Suppressor macrophage treated with lipopolysaccharide for 4 hours (primary cell): Measurements from ENCODE around the gene ARHGAP15.

Experiments used
- DNase-seq: peaks from one replicate; pipeline ENCODE4 v3.0.0-alpha.2; 2020

Gene ARHGAP15

DNA sequence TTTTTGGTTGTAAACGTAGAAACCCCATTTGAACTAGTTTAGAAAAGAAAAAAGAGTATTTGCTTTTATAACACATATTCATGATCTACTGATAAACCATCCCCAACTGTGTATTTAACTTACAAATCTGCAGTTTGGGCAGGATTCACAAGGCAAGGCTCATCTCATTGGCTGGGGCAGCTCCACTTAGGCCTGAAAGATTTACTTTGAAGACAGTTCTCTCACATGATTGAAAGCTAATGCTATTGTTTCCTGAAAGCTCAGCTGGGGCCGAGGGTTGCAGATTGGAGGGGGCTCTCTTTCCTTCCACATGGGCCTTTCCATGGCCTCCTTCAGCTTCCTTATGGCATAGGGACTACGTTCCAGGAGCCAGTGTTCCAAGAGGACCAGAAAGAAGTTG lies 47.4 kb downstream of the ARHGAP15 start:
- no peak for DNase-seq

DNA sequence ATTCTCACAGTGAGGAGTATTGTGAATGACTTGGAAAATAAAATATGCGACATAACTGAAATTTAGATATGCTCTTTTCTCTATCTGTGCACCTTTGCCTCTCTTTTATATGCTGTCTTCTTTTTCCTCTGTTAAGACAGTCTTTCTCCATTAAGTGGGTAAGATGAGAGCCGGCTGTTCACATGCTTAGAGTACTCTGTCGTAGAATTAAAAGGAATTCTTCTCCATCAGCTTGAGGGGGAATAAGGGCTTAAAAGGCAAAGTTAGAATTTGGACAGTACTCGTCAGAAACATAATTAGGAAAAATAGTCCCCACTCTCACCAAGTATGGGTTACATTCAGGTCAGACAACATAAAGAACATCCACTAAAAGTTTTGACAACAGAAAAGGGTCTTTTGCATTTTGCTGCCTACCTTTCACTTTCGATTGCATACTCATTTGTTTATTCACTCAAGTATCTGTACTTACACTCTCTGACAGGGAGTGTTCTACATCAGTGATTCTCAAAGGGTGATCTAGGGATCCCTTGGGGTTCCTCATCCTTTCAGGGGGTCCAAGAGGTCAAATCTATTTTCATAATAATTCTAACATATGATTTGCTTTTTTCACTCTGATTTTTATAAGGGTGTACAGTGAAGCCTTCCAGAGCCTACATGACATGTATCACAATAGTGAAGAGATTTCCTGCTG lies 48.0 kb downstream of the ARHGAP15 start:
- DNase-seq = no peak

DNA sequence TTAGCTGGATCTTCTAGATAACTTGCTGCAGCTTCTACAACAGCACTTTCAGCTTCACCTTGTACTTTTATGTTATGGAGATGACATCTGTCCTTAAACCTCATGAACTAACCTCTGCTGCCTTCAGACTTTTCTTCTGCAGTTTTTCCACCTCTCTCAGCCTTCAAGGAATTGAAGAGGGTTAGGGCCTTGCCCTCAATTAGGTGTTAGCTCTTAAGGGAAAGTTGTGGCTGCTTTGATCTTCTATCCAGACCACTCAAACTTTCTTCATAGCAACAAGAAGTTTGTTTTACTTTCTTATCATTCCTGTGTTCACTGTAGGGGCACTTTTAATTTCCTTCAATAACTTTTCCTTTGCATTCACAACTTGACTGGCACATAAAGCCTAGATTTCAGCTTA lies 52.3 kb downstream of the ARHGAP15 start:
- DNase-seq = no peak

DNA sequence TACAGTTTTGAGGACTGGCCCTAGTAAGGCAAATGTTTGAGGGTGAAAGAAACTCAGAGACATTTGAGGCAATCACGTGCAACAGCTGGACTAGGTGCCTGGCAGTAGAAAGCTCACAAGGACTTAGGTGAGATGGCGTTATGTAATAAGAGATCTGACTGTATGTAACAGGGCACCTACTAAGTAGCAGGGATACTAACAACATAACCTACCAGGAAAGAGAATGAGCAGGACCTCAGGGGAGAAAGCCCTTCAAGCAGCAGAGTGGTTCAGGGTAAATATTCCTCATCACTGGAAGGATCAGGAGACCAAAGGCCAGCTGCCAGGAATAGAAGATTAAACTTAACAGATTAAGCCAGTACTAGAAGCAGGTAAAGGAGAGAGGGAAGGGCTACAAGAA lies 53.4 kb downstream of the ARHGAP15 start:
- no peak for DNase-seq

DNA sequence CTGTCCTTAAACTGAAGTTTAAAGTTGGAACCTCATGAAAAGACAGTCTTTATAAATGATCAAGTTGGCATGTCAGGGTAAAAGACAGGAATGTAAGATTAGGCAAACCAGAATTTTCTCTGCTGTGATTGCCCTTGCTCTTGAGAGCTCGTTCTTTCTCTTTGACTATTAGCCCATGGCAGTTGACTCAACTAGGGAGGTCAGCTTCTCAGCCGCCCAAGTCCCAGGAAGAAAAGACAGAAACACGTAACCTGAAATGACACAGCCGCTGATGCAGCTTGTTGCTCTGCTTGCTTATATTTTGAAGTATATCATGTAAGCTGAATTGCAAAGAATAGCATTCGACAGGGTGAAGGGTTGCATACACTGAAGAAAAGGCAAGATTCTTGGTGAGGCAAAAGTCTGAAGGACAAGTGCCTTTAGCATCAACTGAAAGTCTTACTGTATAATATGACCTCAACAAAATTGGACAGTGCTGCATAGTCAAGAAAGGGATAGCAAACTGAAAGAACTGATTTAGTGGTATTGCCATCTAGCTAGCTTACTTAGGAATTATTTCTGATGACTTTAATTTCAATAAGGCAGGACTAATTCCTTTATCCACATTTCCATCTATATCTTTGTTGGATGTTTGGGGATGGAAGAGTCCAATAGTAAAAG lies 54.7 kb downstream of the ARHGAP15 start:
- DNase-seq = no peak

DNA sequence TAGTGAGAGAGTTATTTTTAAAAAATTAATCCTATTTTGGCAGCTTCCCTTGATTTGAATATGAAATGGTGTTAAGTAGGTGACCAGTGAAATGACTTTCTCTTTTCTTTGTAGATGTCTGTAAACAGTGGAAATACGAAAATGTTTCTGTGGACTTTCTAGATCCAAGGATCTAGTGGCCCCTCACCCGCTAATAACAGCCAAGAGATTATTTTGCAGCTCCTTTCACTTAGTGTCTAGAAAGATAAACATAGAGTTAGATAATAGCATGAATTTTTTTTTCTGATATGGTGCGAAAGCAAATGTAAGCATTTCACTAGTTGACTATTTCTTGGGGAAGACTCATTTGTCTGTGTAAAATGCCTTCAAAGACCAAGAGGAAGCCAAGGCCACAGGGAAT lies 57.7 kb downstream of the ARHGAP15 start:
- no peak for DNase-seq

DNA sequence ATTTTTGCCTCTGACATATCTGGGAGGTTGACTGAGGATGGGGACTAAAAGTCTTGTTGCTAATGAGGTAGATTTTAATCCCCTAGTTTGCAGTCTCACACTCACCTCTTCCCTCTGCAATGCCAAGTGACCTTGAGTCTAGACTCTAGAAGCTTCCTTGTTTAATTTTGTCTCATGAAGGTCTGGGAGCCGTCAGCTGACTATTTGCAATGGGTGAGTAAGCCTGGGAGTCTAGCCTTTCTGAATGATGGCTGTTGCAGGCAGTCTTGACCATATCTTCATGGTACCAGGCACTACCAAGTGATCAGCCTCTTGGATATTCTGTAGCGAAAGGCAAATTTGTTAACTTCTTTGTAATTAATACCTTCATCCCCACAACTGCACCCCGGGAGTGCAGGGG lies 61.2 kb downstream of the ARHGAP15 start:
- peak; percentile 15 for DNase-seq

DNA sequence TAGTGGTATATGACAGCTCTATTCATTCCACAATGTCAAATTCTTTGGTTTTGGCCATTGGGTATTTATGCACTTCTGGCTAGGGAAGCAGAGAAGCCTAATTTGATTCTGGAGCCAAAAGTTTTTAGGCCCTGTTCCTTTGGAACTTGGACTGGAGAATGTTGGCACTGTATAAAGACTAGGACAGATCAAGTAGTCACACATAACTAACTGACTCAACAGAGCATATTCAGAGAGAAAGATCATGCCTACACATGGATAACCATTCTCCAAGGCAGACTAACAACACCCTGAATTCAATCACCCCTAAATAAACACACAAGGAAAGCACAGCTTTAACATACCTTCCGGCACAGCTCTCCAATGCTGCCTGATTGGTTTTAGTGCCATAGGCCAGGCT lies 62.9 kb downstream of the ARHGAP15 start:
- no peak for DNase-seq

DNA sequence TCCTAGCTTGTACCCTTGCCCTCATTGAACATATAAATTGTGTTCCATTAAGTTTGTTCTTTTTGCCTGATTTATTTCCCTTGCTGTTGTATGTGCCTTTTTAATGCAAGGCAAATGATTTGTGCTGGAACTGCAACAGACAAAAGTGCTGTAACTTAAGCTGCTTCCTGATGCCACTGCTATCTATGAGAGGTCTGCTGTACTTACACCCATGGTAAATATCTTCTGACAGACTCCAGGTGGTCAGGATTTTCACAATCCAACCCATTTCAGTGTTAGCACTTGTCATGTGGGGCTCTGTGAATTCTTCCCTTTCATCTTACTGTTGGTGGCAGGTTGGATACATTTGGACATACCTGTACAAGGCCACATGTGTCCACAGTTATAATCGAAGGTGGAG lies 63.5 kb downstream of the ARHGAP15 start:
- no peak for DNase-seq

DNA sequence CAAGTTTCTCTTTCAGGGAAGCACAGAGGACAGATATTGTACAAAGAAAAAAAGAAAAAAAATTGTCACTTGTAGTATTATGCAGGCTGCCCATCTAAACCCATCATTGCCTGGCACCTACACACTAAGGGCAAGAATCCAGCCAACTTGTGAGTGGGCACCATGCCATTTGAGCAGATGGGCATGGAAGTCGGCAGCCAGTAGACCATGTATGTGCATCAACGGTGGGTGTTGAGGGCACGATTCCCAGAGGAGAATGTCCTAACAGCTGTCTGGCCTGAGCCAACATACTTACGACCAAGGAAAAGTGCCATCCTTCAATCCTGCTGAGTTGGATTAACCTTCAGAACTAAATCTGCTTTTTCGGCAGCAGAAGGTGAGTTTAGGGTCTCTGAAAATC lies 63.9 kb downstream of the ARHGAP15 start:
- no peak for DNase-seq

DNA sequence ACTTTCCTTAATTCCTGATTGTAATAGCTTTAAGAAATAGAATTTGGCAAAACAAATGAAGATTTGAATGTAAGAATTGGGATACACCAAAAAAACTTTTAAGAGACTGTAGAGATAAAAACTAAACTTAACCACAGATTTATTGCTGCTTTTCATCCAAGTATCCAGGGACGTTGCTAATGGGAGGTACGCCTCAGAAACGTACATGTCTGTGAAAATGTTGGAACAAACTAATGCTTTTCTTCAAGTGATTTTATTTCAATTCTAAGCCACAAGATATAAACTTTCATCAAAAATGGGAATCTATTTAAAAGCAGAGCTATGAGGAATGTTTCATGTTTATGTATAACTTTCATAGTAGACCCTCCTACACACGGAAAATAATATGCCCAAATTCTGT lies 66.3 kb downstream of the ARHGAP15 start:
- DNase-seq = no peak

DNA sequence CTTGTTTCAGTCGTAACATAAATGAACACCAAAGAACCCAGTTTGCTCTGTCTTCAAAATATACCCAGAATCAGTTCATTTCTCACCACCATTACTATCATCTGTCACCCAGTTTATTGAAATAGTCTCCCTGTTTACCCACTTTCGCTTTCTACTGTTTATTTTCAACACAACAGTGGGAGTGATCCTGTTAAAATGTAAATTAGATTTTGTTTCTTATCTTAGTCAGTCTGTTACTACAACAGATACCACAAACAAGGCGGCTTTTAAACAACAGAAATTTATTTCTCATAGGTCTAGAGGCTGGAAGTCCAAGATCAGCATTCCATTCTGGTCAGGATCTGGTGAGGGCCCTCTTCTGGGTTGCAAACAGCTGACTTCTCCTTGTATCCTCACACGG lies 74.8 kb downstream of the ARHGAP15 start:
- DNase-seq = no peak

DNA sequence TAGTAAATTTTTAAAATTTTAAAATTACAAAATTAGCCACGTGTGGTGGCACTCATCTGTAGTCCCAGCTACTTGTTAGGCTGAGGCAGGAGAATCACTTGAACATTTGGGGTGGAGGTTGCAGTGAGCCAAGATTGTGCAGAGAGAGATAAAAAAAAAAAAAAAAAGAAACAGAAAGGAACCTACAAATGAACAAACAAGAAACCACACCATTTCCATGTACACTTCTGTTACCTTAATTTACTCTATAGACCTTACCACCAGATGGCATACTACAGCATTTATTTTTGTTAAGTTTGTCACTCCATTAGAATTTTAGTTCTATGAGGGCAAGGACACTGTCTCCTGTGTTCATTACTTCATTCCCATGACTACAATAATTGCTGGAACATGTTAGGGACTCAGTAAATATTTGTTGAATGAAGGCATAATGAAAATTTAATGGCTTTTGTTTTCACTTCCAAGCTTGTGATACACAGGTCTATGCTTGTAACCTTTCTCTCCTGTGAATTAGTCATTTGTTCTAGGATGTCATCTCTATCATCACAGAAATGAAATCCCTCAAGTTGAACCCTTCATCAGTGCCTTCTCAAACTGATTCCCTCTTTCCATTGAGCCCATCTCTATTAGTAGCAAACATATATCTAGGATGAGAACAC lies 76.0 kb downstream of the ARHGAP15 start:
- peak; percentile 27 for DNase-seq

DNA sequence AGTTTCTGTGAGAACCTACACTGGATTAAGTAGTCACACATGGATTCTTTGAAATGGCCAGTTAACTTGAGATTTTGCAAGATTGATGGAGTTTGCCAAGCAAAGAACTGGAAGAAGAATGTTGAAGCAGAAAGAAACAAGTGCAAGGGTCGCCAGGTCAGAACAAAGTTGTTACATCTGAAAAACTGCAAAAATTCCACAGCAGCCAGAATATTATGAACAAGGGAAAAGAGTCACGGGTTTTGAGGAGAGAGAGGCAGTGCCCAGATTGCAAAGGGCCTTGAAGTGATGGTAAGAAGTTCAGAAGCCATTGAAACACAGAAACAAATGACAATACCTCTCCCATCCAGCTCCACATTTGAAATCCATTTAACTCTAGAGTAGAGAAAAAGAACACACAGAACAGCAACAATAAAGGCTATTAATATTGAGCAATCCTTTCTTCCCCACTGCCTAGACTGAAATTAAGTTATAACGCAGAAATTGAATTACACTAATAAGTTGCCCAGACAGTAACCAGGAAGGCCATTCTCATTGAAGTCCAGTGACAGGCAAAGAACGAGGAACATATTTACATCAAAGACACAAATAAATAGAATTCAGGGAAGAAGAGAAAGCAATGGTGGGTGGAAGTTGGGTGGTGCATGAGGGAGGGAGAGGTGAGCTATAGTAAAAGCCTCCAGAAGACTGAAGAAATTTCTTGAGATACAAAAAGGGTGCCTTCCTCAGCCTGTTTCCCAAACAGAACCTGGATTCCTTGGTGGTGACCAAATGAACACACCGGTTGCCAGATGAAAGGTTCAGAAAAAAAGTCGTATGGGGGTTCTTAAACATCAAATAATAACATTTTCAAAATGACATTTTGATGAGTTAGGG lies 80.6 kb downstream of the ARHGAP15 start:
- no peak for DNase-seq

DNA sequence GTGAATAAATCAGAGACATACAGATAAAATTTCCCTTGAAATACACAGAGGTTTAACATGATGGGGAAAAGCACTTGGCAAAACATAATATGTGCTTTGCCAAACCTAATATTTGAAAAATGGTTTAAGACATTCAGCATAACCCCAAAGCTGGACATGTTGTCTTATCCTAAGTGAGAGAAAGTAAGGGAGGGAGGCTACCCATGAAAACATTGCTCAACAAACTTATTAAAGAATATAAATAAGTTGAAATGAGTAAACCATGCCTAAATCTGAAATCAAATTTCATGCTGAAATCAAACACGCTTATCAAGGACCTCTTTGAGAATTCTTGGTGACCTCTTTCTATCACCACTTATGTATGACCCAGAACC lies 81.2 kb downstream of the ARHGAP15 start:
- no peak for DNase-seq

DNA sequence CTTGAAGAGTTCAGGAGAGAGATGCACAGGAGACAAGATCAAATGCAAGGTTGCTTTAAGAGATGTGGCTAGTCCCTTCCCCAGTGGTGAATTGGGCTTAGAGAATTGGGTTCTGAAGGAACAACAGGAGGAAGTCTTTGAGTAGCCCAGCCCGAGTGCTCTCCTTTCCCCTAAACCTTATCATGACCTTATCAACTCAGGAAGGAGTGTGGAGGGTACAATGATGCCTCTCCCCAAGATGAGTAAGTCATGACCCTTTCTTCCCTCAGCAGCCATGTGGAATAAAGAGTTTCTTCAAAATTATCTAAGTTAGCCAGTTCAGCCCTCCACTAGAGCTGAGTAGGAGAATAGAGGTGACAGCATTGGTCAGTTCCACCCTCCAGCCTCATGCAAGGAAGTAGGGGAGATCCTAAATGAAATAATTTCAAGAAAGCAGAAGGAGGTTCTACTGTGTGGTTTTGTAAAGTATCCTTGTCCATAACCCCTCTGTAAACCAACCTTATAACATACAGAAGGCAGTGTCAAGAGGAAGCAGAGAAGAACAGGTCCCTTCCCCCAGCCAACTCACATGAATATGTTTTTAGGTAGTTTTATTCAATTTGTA lies 88.4 kb downstream of the ARHGAP15 start:
- DNase-seq = peak; percentile 46

DNA sequence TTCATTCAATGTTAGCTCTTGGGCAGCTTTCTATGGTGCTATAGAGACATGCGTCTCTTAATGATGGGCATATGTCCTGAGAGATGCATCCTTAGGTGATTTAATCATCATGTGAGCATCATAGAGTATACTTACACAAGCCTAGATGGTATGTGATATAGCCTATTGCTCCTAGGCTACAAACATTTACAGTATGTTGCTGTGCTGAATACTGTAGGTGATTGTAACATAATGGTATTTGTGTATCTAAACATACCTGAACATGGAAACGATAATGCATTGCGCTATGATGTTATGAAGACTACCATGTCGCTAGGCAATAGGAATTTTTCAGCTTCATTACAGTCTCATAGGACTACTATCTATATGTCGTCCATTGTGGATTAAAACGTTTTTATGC lies 89.4 kb downstream of the ARHGAP15 start:
- DNase-seq = no peak

DNA sequence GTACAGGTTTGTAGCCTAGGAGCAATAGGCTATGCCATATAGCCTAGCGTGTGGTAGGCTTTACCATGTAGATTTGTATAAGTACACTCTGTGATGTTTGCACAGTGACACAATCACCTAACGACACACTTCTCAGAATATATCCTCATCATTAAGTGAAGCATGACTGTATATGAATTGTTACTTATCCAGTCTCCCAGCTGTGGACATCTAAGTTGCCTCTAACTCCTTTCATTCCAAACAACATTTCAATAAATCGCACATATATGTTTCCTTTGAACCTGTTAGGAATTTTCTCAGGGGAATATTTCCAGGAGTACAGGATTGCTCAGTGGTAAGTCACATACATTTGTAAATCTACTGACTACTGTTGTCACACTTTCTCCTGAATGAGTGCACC lies 90.0 kb downstream of the ARHGAP15 start:
- DNase-seq = no peak

DNA sequence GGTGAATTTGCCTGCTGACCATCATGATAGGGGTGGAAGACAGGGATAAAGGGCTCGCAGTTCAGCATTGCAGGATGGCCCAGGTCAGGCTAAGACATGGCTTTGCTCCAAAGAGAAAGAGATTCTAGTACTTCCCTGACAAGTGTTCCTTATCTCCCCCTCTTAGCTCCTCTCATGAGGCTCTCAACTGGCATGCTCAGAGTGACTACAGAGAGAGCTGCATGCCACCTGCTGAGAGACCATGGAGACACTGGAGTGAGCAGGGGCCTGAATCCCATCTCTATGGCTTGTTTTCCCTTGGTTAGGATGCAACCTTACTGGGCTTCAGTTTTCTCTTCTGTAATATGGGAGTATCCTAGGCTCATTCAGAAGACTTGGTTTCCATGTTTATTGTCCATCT lies 94.3 kb downstream of the ARHGAP15 start:
- no peak for DNase-seq

DNA sequence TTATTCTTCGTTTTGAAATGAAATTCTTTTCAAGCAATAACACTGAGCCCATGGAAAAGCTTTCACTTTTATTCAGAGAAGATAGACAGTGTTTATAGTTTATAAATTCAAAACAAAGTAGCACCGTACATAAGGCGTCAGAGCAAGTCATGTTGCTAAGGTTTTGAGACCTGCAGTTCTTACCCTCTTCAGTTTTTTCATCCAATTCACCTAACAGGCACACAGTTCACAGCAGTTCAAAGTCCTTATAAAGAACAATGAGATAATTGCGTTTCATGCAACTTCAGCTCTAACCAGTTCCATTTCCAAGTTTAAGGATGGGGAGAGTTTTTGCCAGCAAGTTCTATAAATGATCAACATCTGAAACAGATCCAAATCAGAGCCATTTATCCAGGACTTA lies 96.7 kb downstream of the ARHGAP15 start:
- DNase-seq = no peak

DNA sequence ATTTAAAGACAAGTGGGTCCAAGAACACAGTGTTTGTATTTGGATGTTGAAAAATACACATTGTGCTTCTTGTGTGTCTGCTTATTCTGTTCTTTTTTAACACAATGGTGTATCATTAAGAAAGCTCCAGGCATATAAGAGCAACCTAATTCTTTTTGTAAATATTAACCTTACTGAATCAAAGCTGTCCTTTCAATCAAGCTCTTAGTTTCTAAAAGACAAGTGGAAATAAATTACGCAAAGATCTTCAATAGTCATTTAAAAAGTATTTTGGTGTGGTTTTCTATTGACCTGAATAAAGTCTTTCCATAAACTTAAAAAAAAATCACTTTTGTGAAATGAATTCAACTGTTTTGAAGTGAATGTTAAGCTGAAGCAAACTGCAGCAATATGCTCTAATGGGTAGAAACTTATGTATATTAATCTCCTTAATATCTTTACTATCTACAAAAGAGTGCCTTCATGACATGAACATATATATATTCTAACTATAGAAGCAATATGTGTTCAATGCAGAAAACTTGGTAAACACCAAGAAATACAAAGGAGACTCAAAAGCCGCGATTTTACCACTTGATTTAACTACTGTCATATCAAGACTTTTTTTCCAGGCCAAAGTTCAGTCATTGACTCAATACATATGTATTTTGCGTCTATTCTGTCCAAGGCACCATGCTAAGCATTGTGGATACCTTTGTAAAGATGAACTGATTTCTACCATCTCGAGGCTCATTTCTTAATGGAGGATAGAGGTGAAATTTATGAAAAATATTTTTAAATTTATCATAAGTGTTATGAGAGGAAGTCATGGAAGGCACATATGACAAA lies 97.7 kb downstream of the ARHGAP15 start:
- DNase-seq = no peak

DNA sequence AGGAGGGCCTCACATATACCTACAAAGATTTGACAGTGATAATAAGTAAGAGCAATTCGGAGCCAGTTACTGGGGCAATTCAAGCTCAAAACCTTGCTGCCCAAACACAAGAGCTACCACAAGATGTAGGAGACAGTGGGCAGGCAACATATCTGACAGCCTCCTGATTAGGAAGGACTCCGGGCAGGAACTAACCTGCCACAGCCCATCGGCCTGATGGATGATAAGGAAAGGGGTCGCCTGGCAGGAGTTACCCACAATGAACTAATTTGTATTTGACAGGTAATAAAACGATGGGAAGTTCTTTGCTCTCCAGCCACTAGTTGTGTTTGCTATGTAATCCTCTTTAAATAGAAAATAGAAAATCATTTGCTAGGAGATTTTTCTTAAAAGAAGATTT lies 100.2 kb downstream of the ARHGAP15 start:
- DNase-seq = no peak
